Colonic mucosa (tissue), 4 donors: Measurements from ENCODE around the gene PEX5. TPM values are rescaled to one million over a fixed set of nuclear protein-coding genes. Genes with fewer than 3 reads are reported as not detected.

ENCODE experiments used
- DNase-seq: peaks from one replicate; pipeline ENCODE4 v3.0.0-alpha.2; 2020
- H3K27ac ChIP-seq: fragments of 200-600 bp; one replicate; pipeline ENCODE4 v1.8.0; 2021
- H3K27me3 ChIP-seq: fragments of 200-600 bp; one replicate; pipeline ENCODE4 v1.8.0; 2021
- H3K36me3 ChIP-seq: fragments of 200-600 bp; one replicate; pipeline ENCODE4 v1.8.0; 2021
- H3K4me1 ChIP-seq: fragments of 200-600 bp; one replicate; pipeline ENCODE4 v1.8.0; 2021; ENCODE audit warnings: mild to moderate bottlenecking
- H3K4me3 ChIP-seq: fragments of 200-600 bp; one replicate; pipeline ENCODE4 v1.8.0; 2021
- H3K9ac ChIP-seq, 2 donors: one replicate each; pipeline ENCODE4 v1.7.0; 2013; ENCODE audit warnings: control low read depth in 2 of 2, low read depth in 2 of 2, low read length in 2 of 2
- H3K9me3 ChIP-seq: fragments of 200-600 bp; one replicate; pipeline ENCODE4 v1.8.0; 2021
- CTCF ChIP-seq: fragments of 200-600 bp; IDR thresholded peaks from one replicate; pipeline ENCODE4 v1.8.0; 2022; ENCODE audit warnings: antibody characterized with exemption, mild to moderate bottlenecking
- intact Hi-C: fragments of 100-400 bp; cut with DNase I; formaldehyde crosslinking; loops from one replicate; pipeline ENCODE4 v1.14.1; 2022
- total RNA-seq, 2 donors: library from RNA; stranded (reverse); fragmentation: NEBNext Ultra II Directional in 1 of 2; extraction: Animal tissue kit (Norgen Biotek cat#: 25700) in 1 of 2; gene quantifications; one replicate each; pipeline ENCODE4 v1.2.1, GENCODE V29; 2021
- donor health status: healthy.
- donor health status: DM: no; HTN: no; CAD: no.
- donor health status: DM: no; HTN: no; CAD: no.

The PEX5 gene
- total RNA-seq, 2 donors from 2014 or later: 31.4 to 35.4 TPM

DNA sequence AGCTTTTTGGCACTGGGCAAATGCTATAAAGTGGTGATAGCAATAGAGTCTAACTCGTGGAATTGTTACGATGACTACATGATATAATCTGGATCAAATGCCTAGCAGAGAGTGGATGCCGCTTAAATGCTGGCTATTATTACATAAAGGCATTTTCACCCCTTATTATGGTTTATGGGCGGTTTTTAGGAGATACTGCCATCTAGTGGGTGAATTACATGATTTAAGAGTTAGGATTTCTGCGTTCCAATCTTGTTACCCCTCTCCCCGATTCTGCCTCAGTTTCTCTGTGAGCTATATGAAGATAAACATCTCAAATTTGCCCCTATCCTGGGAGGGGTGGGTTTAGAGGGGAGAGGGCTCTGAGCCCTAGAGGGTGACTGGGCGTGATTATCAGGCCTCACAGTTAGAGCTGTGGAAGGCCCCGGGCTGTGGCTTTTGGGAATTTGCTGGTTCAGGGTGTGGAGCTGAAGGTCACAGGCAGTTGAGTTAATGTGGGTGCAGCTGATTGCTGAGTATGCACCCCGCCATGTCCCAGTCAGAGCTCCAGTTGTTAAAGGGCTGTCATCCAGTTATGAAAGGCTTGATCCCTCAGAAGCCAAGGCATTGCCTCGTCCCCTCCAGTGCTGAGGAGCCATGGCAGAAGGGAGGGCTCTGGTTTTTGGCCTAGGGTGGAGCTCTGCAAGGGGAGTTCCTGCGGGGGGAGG lies 44.9 kb upstream of the PEX5 start:
- no peak overlapping the region for H3K4me3 ChIP-seq
- DNase-seq: no peak
- H3K27me3 ChIP-seq: no peaks in the 10 kb centered on the region
- peak; percentile 53 for TF ChIP-seq CTCF
- no peaks in the 10 kb centered on the region for H3K9me3 ChIP-seq
- H3K4me1 ChIP-seq: no peaks in the 10 kb centered on the region
- H3K36me3 ChIP-seq: no peaks in the 10 kb centered on the region
- H3K9ac ChIP-seq: no peak overlapping the region
- intact Hi-C loops: loop anchor here (5.0 kb wide), 1 partner anchor 493 kb away; no protein-coding TSS in a partner anchor
- no peak overlapping the region for H3K27ac ChIP-seq

GRCh38 chr12:7145671-7146070 lies 43.8 kb upstream of the PEX5 start:
- Histone ChIP-seq H3K4me3 (no peak overlapping the region), H3K36me3 (no peaks in the 10 kb centered on the region), H3K9ac (no peak overlapping the region), H3K27me3 (no peaks in the 10 kb centered on the region), H3K4me1 (no peaks in the 10 kb centered on the region), H3K27ac (no peak overlapping the region), H3K9me3 (no peaks in the 10 kb centered on the region)
- intact Hi-C loops: no loop called here
- no peak for TF ChIP-seq CTCF
- no peak for DNase-seq

GRCh38 chr12:7146228-7146627 lies 43.3 kb upstream of the PEX5 start:
- TF ChIP-seq CTCF: no peak
- Histone ChIP-seq H3K27me3 (no peaks in the 10 kb centered on the region), H3K9ac (no peak overlapping the region), H3K9me3 (no peaks in the 10 kb centered on the region), H3K27ac (no peak overlapping the region), H3K36me3 (no peaks in the 10 kb centered on the region), H3K4me1 (no peaks in the 10 kb centered on the region), H3K4me3 (no peak overlapping the region)
- intact Hi-C loops: no loop called here
- no peak for DNase-seq

DNA sequence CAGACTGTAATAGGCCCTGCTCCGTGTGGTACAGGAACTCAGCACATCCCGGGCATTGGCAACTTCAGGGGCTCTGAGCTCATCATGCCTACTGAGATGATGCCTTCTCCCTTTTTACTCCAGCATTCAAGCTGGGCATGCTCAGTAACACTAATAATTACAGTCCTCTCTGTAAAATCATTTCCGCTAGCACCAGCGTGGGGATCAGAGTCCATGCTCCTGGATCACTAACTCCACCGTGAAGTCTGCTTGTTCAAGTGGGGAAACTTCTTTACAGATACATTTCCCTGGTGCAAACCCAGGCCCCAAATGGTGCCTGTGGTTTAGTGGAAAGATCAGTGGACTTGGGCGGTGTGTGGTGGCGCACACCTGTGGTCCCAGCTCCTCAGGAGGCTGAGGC lies 42.6 kb upstream of the PEX5 start:
- intact Hi-C loops: no loop called here
- Histone ChIP-seq H3K27me3 (no peaks in the 10 kb centered on the region), H3K9ac (no peak overlapping the region), H3K27ac (no peak overlapping the region), H3K4me3 (no peak overlapping the region), H3K4me1 (no peaks in the 10 kb centered on the region), H3K9me3 (no peaks in the 10 kb centered on the region), H3K36me3 (no peaks in the 10 kb centered on the region)
- no peak for DNase-seq
- no peak for TF ChIP-seq CTCF

- intact Hi-C loops: no loop called here
- H3K36me3 ChIP-seq: no peaks in the 10 kb centered on the region
- no peak overlapping the region for H3K4me3 ChIP-seq
Observed at GRCh38 chr12:7150356-7150755, 39.1 kb upstream of the PEX5 start.

More at GRCh38 chr12:7150356-7150755, 39.1 kb upstream of the PEX5 start:
- Histone ChIP-seq H3K9me3 (no peaks in the 10 kb centered on the region), H3K4me1 (no peaks in the 10 kb centered on the region), H3K27ac (no peak overlapping the region), H3K9ac (no peak overlapping the region), H3K27me3 (no peaks in the 10 kb centered on the region)
- no peak for DNase-seq
- TF ChIP-seq CTCF: no peak
